Measurements from ENCODE around the gene RNF152. TPM values are rescaled to one million over a fixed set of nuclear protein-coding genes. Genes with fewer than 3 reads are reported as not detected.

Gene RNF152, protein sequence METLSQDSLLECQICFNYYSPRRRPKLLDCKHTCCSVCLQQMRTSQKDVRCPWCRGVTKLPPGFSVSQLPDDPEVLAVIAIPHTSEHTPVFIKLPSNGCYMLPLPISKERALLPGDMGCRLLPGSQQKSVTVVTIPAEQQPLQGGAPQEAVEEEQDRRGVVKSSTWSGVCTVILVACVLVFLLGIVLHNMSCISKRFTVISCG
- total RNA-seq (2022; extraction: Qiagen RNA extraction; ENCODE audit: low read depth): 0.01 to 0.16 TPM (median 0.01 TPM) in 3 of 5 replicates, not detected in the others

DNA sequence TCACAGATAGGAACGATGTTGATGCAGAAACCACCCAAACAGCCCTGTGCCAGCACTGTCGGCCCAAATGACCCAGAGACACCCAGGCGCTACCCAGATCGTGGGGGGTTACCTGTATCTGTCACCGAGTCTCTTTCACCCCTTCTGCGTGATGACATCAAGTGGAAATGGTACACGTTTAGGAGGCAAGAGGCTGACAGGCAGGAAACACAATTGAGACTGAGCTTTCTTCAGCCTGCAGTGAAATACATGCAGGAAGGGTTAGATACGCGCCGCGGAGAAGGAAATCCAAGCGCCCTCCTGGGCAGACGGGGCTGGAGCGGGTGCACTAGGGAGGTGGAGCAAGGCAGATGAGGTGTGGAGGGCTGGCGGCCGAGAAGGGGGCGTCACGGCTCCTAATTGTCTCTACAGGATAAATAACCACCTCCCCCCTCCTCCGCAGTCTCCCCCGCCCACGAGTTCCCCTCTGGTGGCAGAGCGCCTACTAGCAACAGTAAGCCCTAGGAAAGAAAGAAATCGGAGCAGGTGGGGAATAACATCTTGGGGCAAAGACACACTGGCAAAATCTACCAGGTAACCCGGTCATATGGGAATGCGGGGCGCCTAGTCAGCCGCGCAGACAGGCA, at the start of gene RNF152:
Gene RNF152, minus strand, starts transcription at position 325 of the 626 bp plus-strand sequence. CDS start 76,544 bp downstream, outside the sequence.

